GM06990 (cell line): ENCODE measurements around the gene AFF2.

Experiments used
- DNase-seq: peaks from one replicate; pipeline ENCODE4 v3.0.0-alpha.2; 2011; ENCODE audit not compliant: insufficient read length; ENCODE audit errors: extremely low read depth
- H3K27me3 ChIP-seq: replicated peaks from 2 replicates; pipeline ENCODE4 v1.6.0; 2011; ENCODE audit warnings: low read length; ENCODE audit not compliant: control insufficient read depth, insufficient read depth
- H3K36me3 ChIP-seq: 2 replicates; pipeline ENCODE4 v1.5.1; 2011; ENCODE audit warnings: low read length; ENCODE audit not compliant: control insufficient read depth, insufficient read depth
- H3K4me3 ChIP-seq: replicated peaks from 2 replicates; pipeline ENCODE4 v1.5.1; 2011; ENCODE audit warnings: low read depth, mild to moderate bottlenecking, control low read depth, low read length
- TF ChIP-seq, protein P1 (sequence below): IDR thresholded peaks from 2 replicates; pipeline ENCODE4 v1.5.1; 2011; ENCODE audit warnings: low read length, control low read depth, mild to moderate bottlenecking, inconsistent platforms; ENCODE audit not compliant: insufficient read depth, poor library complexity, severe bottlenecking

The AFF2 gene

DNA sequence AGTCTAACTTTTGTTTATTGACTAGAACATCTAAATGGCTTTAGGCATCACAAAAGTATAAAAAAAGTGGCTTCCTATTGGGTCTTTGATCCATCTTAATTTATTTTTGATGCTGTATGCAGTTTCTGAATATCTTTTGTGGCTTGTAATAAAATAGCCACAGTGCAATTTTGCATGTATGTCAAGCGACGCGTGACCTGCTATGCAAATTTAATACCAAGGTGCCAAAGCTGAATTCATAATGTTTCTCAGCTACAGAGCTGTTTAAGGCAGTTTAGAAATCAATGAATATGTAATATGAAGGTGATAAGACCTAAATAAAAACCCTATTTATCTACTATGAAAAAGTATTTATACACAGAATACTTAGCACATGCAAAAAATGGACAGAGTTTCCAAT is 197.8 kb downstream of the AFF2 start:
- DNase-seq, result no peak
- no peaks in the 10 kb centered on the region for H3K27me3 ChIP-seq
- no peak overlapping the region for H3K4me3 ChIP-seq
- H3K36me3 ChIP-seq, result no peaks in the 10 kb centered on the region
- TF ChIP-seq, protein P1, sequence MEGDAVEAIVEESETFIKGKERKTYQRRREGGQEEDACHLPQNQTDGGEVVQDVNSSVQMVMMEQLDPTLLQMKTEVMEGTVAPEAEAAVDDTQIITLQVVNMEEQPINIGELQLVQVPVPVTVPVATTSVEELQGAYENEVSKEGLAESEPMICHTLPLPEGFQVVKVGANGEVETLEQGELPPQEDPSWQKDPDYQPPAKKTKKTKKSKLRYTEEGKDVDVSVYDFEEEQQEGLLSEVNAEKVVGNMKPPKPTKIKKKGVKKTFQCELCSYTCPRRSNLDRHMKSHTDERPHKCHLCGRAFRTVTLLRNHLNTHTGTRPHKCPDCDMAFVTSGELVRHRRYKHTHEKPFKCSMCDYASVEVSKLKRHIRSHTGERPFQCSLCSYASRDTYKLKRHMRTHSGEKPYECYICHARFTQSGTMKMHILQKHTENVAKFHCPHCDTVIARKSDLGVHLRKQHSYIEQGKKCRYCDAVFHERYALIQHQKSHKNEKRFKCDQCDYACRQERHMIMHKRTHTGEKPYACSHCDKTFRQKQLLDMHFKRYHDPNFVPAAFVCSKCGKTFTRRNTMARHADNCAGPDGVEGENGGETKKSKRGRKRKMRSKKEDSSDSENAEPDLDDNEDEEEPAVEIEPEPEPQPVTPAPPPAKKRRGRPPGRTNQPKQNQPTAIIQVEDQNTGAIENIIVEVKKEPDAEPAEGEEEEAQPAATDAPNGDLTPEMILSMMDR, result no peak

DNA sequence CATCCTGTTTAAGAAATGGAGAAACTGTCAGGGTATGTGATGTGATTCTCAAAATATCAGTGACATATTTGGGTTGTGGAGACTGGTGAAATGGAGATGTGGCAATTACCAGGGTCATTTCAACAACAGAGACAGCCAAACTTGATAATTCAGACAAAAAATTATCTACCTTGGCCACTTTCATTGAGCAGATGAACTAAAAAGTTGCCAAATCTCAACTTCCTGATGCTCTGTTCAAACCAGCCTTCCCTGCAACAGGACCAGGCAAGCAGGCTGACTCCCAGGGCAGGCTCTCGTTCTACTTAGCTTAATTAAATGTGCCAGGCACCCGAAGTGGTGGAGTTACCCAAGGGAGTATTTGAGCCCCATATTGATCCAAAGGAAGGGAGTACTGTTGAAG is 199.6 kb downstream of the AFF2 start:
- Histone ChIP-seq H3K36me3 (no peaks in the 10 kb centered on the region), H3K4me3 (no peak overlapping the region), H3K27me3 (no peaks in the 10 kb centered on the region)
- TF ChIP-seq, protein P1, result no peak
- no peak for DNase-seq

DNA sequence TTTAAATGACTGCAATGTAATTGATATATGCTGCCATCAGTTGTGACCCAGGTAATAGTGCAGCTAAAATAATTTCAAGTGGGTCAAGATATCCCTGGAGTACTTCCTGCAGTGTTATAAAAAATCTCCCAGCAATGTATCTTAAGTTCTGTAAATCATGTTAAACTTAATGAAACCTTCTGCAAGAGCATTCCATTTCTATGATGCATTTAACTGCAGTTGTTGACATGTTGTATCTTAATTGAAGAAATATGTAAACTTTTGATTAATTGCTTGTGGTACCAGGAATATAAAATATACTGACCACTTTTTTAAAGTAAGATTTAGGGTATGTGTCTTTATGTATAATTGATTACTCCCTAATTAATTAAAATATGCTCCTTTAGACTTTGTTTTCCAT is 213.6 kb downstream of the AFF2 start:
- H3K27me3 ChIP-seq, result no peaks in the 10 kb centered on the region
- H3K36me3 ChIP-seq, result no peaks in the 10 kb centered on the region
- TF ChIP-seq, protein P1, result no peak
- H3K4me3 ChIP-seq, result no peak overlapping the region
- DNase-seq, result no peak

DNA sequence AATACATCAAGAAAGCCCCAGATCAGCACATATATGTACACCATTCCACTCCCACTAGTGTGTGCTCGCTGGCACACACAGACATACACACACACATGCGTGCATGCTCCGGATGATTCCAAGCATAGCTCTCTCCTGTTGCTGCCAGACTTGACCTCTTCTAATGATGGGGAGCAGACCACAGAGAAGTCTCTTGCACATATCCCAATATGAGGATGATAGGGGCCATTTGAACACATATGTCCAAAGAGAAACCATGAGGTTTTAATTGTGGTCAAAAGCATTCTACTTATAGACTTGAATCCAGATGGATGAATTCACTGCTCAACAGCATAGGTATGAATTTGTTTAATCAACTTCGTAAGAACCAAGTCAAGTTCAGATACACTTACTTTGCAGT is 214.9 kb downstream of the AFF2 start:
- TF ChIP-seq, protein P1, result no peak
- Histone ChIP-seq H3K27me3 (no peaks in the 10 kb centered on the region), H3K36me3 (no peaks in the 10 kb centered on the region), H3K4me3 (no peak overlapping the region)
- no peak for DNase-seq

DNA sequence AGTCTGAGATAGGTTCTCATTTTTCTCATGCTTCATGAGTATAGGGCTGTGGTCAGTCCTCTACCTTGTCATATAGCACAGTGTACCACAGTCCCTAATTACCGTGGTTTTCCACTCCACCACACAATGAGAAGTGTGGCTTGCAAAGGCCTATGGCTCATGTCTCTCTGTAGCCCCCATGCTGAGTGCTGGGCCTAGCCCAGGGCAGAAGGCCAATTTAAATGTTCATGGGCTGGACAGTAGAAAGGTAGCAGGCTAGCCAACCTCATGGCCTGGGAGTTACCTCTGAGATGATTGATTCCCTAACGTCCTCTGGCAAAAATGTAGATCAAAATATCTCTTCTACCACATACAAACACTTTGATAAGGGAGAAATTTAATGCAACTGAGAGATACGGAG is 222.5 kb downstream of the AFF2 start:
- Histone ChIP-seq H3K27me3 (no peaks in the 10 kb centered on the region), H3K4me3 (no peak overlapping the region), H3K36me3 (no peaks in the 10 kb centered on the region)
- DNase-seq, result no peak
- TF ChIP-seq, protein P1, result no peak

DNA sequence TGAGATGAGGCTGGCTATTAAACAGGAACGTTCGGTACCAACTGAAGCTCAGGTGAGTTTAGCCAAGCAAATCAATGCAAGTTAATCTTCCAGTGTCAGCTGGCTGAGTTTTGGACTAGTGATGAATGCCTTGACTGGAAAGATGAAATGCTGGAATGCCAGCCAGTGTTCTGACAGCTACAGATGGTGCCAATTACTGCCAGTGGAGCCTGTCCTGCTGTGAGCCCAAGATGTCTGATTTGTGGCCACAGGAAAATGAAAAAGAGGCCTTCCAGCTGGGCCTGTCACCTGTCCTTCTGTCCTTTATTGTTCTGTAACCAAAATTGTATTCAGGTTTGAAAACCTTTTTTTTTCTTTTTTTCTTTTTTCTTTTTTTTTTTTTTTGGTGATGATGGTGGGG is 223.1 kb downstream of the AFF2 start:
- DNase-seq, result no peak
- H3K27me3 ChIP-seq, result no peaks in the 10 kb centered on the region
- no peaks in the 10 kb centered on the region for H3K36me3 ChIP-seq
- no peak overlapping the region for H3K4me3 ChIP-seq
- TF ChIP-seq, protein P1, result no peak
